Measurements from ENCODE around the gene FBXL20.

GRCh38 chr17:39391448-39391847, 10.0 kb downstream of the FBXL20 start:
- TF ChIP-seq, protein P1, sequence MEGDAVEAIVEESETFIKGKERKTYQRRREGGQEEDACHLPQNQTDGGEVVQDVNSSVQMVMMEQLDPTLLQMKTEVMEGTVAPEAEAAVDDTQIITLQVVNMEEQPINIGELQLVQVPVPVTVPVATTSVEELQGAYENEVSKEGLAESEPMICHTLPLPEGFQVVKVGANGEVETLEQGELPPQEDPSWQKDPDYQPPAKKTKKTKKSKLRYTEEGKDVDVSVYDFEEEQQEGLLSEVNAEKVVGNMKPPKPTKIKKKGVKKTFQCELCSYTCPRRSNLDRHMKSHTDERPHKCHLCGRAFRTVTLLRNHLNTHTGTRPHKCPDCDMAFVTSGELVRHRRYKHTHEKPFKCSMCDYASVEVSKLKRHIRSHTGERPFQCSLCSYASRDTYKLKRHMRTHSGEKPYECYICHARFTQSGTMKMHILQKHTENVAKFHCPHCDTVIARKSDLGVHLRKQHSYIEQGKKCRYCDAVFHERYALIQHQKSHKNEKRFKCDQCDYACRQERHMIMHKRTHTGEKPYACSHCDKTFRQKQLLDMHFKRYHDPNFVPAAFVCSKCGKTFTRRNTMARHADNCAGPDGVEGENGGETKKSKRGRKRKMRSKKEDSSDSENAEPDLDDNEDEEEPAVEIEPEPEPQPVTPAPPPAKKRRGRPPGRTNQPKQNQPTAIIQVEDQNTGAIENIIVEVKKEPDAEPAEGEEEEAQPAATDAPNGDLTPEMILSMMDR (conservative IDR thresholded peaks at IDR 0.05; ENCODE audit: low read depth, low read length) = no peak
- no peak for TF ChIP-seq EZH2 (IDR thresholded peaks at IDR 0.05; ENCODE audit: borderline replicate concordance, low read depth, low read length, poor library complexity, severe bottlenecking)

Data from A673 (cell line).